Stimulated activated CD4-positive, alpha-beta T cell treated with anti-CD3 and anti-CD28 coated beads, Interleukin-2, amount 100 ng/mL, for 48 hours (primary cell): ENCODE measurements around the gene ARID5A.
"Not testable (repeated sequence)": the region's sequence is repeated elsewhere in the genome, so short reads cannot be mapped to it uniquely, and the experiment has no call there.

Experiments used
- DNase-seq, 2 donors: peaks; one replicate each; pipeline ENCODE4 v3.0.0-alpha.2; 2020

ARID5A gene

GRCh38 chr2:96536445-96537065 lies at the start of gene ARID5A:
Gene ARID5A, plus strand, starts transcription at chr2:96536752. Its CDS starts 75 bp downstream, at chr2:96536827.
- peak; percentile 90 to 91 for DNase-seq

GRCh38 chr2:96489261-96489660 lies 47.3 kb upstream of the ARID5A start:
- DNase-seq, result no peak

GRCh38 chr2:96489663-96490062 lies 46.9 kb upstream of the ARID5A start:
- no peak for DNase-seq

- DNase-seq, result no peak
Measured at GRCh38 chr2:96491860-96492497, 44.6 kb upstream of the ARID5A start.

- no peak for DNase-seq
Measured at GRCh38 chr2:96493072-96493471, 43.5 kb upstream of the ARID5A start.

- no peak for DNase-seq
Measured at GRCh38 chr2:96494188-96494587, 42.4 kb upstream of the ARID5A start.

GRCh38 chr2:96495982-96496629 lies 40.4 kb upstream of the ARID5A start:
- DNase-seq, result no peak

GRCh38 chr2:96498021-96498431 lies 38.5 kb upstream of the ARID5A start:
- no peak for DNase-seq

GRCh38 chr2:96498611-96499010 lies 37.9 kb upstream of the ARID5A start:
- DNase-seq, result not testable (repeated sequence)

GRCh38 chr2:96499061-96499960 lies 37.2 kb upstream of the ARID5A start:
- DNase-seq, result no peak

GRCh38 chr2:96500385-96501066 lies 36.0 kb upstream of the ARID5A start:
- no peak for DNase-seq

- DNase-seq, result no peak
Measured at GRCh38 chr2:96501471-96501874, 35.1 kb upstream of the ARID5A start.

GRCh38 chr2:96501886-96502810 lies 34.4 kb upstream of the ARID5A start:
- DNase-seq, result no peak

GRCh38 chr2:96502891-96503636 lies 33.5 kb upstream of the ARID5A start:
- DNase-seq, result no peak

- no peak for DNase-seq
Measured at GRCh38 chr2:96503637-96504243, 32.8 kb upstream of the ARID5A start.

- no peak for DNase-seq
Measured at GRCh38 chr2:96505231-96505889, 31.2 kb upstream of the ARID5A start, which contains the start of gene NEURL3. Gene NEURL3, minus strand, starts transcription at chr2:96505357. Its CDS starts 71 bp downstream, at chr2:96505286.

- DNase-seq, result no peak
Measured at GRCh38 chr2:96506016-96506906, 30.3 kb upstream of the ARID5A start.

- DNase-seq, result no peak
Measured at GRCh38 chr2:96506907-96507240, 29.7 kb upstream of the ARID5A start.
